ENCODE measurements around the gene LRCH1. TPM values are rescaled to one million over a fixed set of nuclear protein-coding genes. Genes with fewer than 3 reads are reported as not detected.

Gene LRCH1
- total and polyA plus RNA-seq, 2 of the 13 experiments (the other 11 are each of a cell fraction or from before 2014, with no cell fraction given), result 4.1 to 12.6 TPM

DNA sequence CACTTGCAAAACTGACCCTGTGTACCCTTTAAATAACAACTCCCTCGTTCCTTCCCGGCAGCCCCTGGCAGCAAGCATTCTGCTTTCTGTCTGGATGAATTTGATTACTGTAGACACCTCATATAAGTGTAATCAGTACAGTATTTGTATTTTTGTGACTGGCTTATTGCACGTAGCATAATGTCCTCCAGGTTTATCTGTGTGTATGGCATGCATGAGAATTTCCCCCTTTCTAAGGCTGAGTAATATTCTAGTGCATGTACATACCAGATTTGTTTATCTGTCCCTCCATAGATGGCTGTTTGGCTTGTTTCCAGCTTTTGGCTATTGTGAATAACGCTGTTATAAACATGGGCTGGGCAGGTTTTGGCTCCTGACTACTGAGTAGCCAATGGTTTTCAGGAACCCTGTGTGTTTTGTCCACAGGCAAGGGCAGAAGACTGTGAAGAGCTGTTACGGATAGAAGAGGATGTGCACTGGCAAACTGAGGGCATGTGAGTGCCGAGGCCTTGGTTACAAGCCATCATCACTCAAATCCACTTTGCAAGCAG, 146.0 kb downstream of the LRCH1 start:
- CTCF ChIA-PET (ENCODE audit: low intra/inter-chr PET ratio, low total read pairs), result no interaction called here
- TF ChIP-seq ZNF788 (CRISPR knock-in tag; IDR thresholded peaks at IDR 0.05; ENCODE audit: borderline replicate concordance) (no peak), HNRNPLL (IDR thresholded peaks at IDR 0.05; ENCODE audit: low read depth, low read length, poor library complexity, severe bottlenecking) (no peak), CREM (IDR thresholded peaks at IDR 0.05) (no peak), CREM (CRISPR knock-in tag; IDR thresholded peaks at IDR 0.05) (no peak), SRSF4 (IDR thresholded peaks at IDR 0.05; ENCODE audit: low read depth, low read length, poor library complexity, severe bottlenecking) (no peak), NRL (CRISPR knock-in tag; IDR thresholded peaks at IDR 0.05; ENCODE audit: borderline replicate concordance) (no peak), TP53 (CRISPR knock-in tag; conservative IDR thresholded peaks at IDR 0.05) (no peak), MIER2 (CRISPR knock-in tag; IDR thresholded peaks at IDR 0.05) (no peak), HNRNPL (IDR thresholded peaks at IDR 0.05; ENCODE audit: low read depth, low read length) (no peak), MTA3 (CRISPR knock-in tag; IDR thresholded peaks at IDR 0.05) (no peak), ZNF615 (CRISPR knock-in tag; IDR thresholded peaks at IDR 0.05; ENCODE audit: borderline replicate concordance) (no peak), ZNF546 (CRISPR knock-in tag; conservative IDR thresholded peaks at IDR 0.05) (no peak)
- TF ChIP-seq, protein P1, sequence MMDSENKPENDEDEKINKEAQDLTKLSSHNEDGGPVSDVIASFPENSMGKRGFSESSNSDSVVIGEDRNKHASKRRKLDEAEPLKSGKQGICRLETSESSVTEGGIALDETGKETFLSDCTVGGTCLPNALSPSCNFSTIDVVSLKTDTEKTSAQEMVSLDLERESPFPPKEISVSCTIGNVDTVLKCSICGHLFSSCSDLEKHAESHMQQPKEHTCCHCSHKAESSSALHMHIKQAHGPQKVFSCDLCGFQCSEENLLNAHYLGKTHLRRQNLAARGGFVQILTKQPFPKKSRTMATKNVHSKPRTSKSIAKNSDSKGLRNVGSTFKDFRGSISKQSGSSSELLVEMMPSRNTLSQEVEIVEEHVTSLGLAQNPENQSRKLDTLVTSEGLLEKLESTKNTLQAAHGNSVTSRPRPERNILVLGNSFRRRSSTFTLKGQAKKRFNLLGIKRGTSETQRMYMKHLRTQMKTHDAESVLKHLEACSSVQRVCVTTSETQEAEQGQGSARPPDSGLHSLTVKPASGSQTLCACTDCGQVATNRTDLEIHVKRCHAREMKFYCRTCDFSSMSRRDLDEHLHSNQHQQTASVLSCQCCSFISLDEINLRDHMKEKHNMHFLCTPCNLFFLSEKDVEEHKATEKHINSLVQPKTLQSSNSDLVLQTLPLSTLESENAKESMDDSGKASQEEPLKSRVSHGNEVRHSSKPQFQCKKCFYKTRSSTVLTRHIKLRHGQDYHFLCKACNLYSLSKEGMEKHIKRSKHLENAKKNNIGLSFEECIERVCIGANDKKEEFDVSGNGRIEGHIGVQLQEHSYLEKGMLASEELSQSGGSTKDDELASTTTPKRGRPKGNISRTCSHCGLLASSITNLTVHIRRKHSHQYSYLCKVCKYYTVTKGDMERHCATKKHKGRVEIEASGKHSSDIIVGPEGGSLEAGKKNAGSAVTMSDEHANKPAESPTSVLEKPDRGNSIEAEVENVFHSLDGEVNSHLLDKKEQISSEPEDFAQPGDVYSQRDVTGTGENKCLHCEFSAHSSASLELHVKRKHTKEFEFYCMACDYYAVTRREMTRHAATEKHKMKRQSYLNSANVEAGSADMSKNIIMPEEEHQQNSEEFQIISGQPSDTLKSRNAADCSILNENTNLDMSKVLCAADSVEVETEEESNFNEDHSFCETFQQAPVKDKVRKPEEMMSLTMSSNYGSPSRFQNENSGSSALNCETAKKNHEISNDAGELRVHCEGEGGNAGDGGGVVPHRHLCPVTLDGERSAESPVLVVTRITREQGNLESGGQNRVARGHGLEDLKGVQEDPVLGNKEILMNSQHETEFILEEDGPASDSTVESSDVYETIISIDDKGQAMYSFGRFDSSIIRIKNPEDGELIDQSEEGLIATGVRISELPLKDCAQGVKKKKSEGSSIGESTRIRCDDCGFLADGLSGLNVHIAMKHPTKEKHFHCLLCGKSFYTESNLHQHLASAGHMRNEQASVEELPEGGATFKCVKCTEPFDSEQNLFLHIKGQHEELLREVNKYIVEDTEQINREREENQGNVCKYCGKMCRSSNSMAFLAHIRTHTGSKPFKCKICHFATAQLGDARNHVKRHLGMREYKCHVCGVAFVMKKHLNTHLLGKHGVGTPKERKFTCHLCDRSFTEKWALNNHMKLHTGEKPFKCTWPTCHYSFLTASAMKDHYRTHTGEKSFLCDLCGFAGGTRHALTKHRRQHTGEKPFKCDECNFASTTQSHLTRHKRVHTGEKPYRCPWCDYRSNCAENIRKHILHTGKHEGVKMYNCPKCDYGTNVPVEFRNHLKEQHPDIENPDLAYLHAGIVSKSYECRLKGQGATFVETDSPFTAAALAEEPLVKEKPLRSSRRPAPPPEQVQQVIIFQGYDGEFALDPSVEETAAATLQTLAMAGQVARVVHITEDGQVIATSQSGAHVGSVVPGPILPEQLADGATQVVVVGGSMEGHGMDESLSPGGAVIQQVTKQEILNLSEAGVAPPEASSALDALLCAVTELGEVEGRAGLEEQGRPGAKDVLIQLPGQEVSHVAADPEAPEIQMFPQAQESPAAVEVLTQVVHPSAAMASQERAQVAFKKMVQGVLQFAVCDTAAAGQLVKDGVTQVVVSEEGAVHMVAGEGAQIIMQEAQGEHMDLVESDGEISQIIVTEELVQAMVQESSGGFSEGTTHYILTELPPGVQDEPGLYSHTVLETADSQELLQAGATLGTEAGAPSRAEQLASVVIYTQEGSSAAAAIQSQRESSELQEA (CRISPR knock-in tag; IDR thresholded peaks at IDR 0.05; ENCODE audit: not compliant biosample characterization), result no peak
- TF ChIP-seq, protein P2, sequence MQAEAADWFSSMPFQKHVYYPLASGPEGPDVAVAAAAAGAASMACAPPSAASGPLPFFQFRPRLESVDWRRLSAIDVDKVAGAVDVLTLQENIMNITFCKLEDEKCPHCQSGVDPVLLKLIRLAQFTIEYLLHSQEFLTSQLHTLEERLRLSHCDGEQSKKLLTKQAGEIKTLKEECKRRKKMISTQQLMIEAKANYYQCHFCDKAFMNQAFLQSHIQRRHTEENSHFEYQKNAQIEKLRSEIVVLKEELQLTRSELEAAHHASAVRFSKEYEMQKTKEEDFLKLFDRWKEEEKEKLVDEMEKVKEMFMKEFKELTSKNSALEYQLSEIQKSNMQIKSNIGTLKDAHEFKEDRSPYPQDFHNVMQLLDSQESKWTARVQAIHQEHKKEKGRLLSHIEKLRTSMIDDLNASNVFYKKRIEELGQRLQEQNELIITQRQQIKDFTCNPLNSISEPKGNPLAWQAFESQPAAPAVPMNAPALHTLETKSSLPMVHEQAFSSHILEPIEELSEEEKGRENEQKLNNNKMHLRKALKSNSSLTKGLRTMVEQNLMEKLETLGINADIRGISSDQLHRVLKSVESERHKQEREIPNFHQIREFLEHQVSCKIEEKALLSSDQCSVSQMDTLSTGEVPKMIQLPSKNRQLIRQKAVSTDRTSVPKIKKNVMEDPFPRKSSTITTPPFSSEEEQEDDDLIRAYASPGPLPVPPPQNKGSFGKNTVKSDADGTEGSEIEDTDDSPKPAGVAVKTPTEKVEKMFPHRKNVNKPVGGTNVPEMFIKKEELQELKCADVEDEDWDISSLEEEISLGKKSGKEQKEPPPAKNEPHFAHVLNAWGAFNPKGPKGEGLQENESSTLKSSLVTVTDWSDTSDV (CRISPR knock-in tag; IDR thresholded peaks at IDR 0.05), result no peak

More for the DNA sequence above, 146.0 kb downstream of the LRCH1 start:
- Histone ChIP-seq H3K27ac (ENCODE audit: extremely low read length, insufficient read depth, low read length) (no peak overlapping the region), H3K9ac (ENCODE audit: insufficient read depth, low read depth, low read length) (no peak overlapping the region), H3K79me2 (ENCODE audit: insufficient read depth, low read length) (no peaks in the 10 kb centered on the region), H3K4me3 (replicated peaks in 1 of 3; ENCODE audit: insufficient read depth in 1 of 3, low read depth in 2 of 3, low read length in 3 of 3) (no peak overlapping the region), H3K4me1 (ENCODE audit: insufficient read depth, low read length) (no peaks in the 10 kb centered on the region), H4K20me1 (ENCODE audit: insufficient read depth, low read length) (no peaks in the 10 kb centered on the region), H3K9me3 (ENCODE audit: low read length) (no peaks in the 10 kb centered on the region), H3K27me3 (ENCODE audit: control insufficient read depth in 1 of 2, insufficient read depth in 2 of 2, low read length in 2 of 2) (no peaks in the 10 kb centered on the region), H3K4me2 (ENCODE audit: low read depth, low read length) (no peak overlapping the region), H3K36me3 (replicated peaks in 1 of 2; ENCODE audit: control insufficient read depth in 1 of 2, insufficient read depth in 2 of 2, low read length in 2 of 2) (peaks cover 12 to 56% of the 10 kb centered on the region in 2 experiments), H2AFZ (ENCODE audit: low read length) (no peak overlapping the region)
- no peak for DNase-seq (ENCODE audit: low spot score)
- BruUV-seq (replicated peaks), result no TSS peak
- 96% methylated on average over 6 of the region's 6 CpGs for WGBS (ENCODE audit: low lambda C conversion rate)
- POLR2A ChIA-PET, result no interaction called here
- ATAC-seq, result no peak
- FAIRE-seq, result no peak
- intact Hi-C loops (cut with micrococcal nuclease; ENCODE audit: unreplicated experiment), result no loop called here
- in situ Hi-C loops (cut with HindIII; ENCODE audit: extremely low pct_ligation_motif_present, low pct_unique_long_range_greater_than_20kb), result no loop called here

Measured in HepG2 (cell line).